CD4-positive, CD25-positive, alpha-beta regulatory T cell (primary cell): Measurements from ENCODE around the gene FAM180B. TPM values are rescaled to one million over a fixed set of nuclear protein-coding genes. Genes with fewer than 3 reads are reported as not detected.
A peak's percentile ranks its signal among the peaks of the same experiment; 100 is the strongest.
"Not testable (repeated sequence)": the region's sequence is repeated elsewhere in the genome, so short reads cannot be mapped to it uniquely, and the experiment has no call there.

Experiments used
- ATAC-seq, 2 donors: fragments of 150-1000 bp; cut with Tn5 transposase; one replicate each; pipeline ENCODE4 v1.10.0; 2021; ENCODE audit warnings: low read depth in 2 of 2, moderate number of reproducible peaks in 2 of 2, moderate library complexity in 1 of 2
- DNase-seq, 3 donors: peaks; one replicate each; pipeline versions ENCODE4 v3.0.0 to v3.0.0-alpha.2; 2012 to 2022; ENCODE audit warnings: mixed read lengths in 1 of 3
- H3K27ac ChIP-seq: one replicate; pipeline ENCODE4 v1.7.0; 2013; ENCODE audit warnings: mild to moderate bottlenecking, low read length; ENCODE audit not compliant: insufficient read depth, poor library complexity, severe bottlenecking
- H3K27me3 ChIP-seq: one replicate; pipeline ENCODE4 v1.7.0; 2013; ENCODE audit warnings: low read length; ENCODE audit not compliant: control insufficient read depth, insufficient read depth
- H3K36me3 ChIP-seq: one replicate; pipeline ENCODE4 v1.7.0; 2013; ENCODE audit warnings: mild to moderate bottlenecking, low read length, moderate library complexity; ENCODE audit not compliant: control insufficient read depth, insufficient read depth
- H3K4me1 ChIP-seq: 2 replicates; pipeline ENCODE4 v1.7.0; 2013; ENCODE audit warnings: mild to moderate bottlenecking, low read length; ENCODE audit not compliant: insufficient read depth, control insufficient read depth, poor library complexity, severe bottlenecking
- H3K4me3 ChIP-seq: one replicate; pipeline ENCODE4 v1.7.0; 2013; ENCODE audit warnings: low read depth, mild to moderate bottlenecking, low read length, moderate library complexity
- H3K9me3 ChIP-seq, 2 experiments: 1 replicate in 1 of 2; 2 replicates in 1 of 2; pipeline ENCODE4 v1.7.0; 2013; ENCODE audit warnings: low read length in 2 of 2, mild to moderate bottlenecking in 1 of 2, moderate library complexity in 1 of 2; ENCODE audit not compliant: control insufficient read depth in 2 of 2
- H3K27ac Mint-ChIP-seq, 3 donors: one replicate each; pipeline ENCODE4 v1.8.0; 2020 to 2022; ENCODE audit warnings: mild to moderate bottlenecking in 3 of 3, mixed read lengths in 3 of 3, moderate library complexity in 2 of 3
- H3K27me3 Mint-ChIP-seq: one replicate; pipeline ENCODE4 v1.8.0; 2022; ENCODE audit warnings: mild to moderate bottlenecking, mixed read lengths
- H3K36me3 Mint-ChIP-seq: one replicate; pipeline ENCODE4 v1.8.0; 2020; ENCODE audit warnings: mixed read lengths
- H3K4me1 Mint-ChIP-seq, 4 donors: one replicate each; pipeline ENCODE4 v1.8.0; 2020 to 2022; ENCODE audit warnings: mixed read lengths in 4 of 4, mild to moderate bottlenecking in 1 of 4
- H3K4me3 Mint-ChIP-seq, 4 donors: one replicate each; pipeline ENCODE4 v1.8.0; 2020 to 2022; ENCODE audit warnings: mild to moderate bottlenecking in 4 of 4, mixed read lengths in 4 of 4, moderate library complexity in 3 of 4
- H3K9me3 Mint-ChIP-seq, 7 donors: one replicate each; pipeline ENCODE4 v1.8.0; 2020 to 2022; ENCODE audit warnings: mixed read lengths in 7 of 7, mild to moderate bottlenecking in 3 of 7, moderate library complexity in 2 of 7
- polyA plus RNA-seq, 4 donors: library from polyadenylated mRNA; unstranded; fragments of 300-500 nt; fragmentation: Illumina TruSeq; gene quantifications; one replicate each; pipeline ENCODE4 v1.2.3, GENCODE V29; 2021
- total RNA-seq: library from RNA; stranded (reverse); gene quantifications from one replicate; pipeline ENCODE4 v1.2.3, GENCODE V29; 2022

Gene FAM180B
- total and polyA plus RNA-seq, 5 donors from 2014 or later = 0.27 TPM; not detected in 4

DNA sequence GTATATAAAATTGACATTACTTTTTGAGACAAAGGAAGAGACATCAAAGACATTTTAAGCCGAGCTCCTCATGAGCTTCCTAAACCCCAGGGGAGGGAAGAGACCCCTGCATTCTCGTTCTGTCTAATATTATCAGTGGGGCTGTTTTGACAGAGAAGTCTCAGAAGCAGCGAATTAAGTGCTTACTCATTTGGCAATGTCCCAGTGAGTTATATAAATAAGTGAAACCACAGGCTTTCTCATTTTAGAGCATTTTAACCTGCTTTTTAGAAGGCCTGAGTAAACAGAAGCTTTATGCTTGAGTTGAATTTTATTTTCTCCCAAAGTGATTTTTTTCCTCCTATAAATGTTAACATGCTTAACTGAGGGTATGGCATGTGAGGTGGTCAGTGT is 30.9 kb downstream of the FAM180B start:
- H3K4me1 ChIP-seq = no peaks in the 10 kb centered on the region
- Mint-ChIP-seq H3K27ac (no peak overlapping the region), H3K4me3 (no peak overlapping the region), H3K27me3 (no peaks in the 10 kb centered on the region), H3K4me1 (peaks cover 0 to 5% (median 0%) of the 10 kb centered on the region in 4 donors), H3K9me3 (no peaks in the 10 kb centered on the region), H3K36me3 (peaks cover 14% of the 10 kb centered on the region)
- H3K27ac ChIP-seq = no peak overlapping the region
- H3K27me3 ChIP-seq = no peaks in the 10 kb centered on the region
- ATAC-seq (no peak), DNase-seq (no peak)
- H3K36me3 ChIP-seq = peaks cover 38% of the 10 kb centered on the region
- no peaks in the 10 kb centered on the region for H3K9me3 ChIP-seq
- H3K4me3 ChIP-seq = no peak overlapping the region

DNA sequence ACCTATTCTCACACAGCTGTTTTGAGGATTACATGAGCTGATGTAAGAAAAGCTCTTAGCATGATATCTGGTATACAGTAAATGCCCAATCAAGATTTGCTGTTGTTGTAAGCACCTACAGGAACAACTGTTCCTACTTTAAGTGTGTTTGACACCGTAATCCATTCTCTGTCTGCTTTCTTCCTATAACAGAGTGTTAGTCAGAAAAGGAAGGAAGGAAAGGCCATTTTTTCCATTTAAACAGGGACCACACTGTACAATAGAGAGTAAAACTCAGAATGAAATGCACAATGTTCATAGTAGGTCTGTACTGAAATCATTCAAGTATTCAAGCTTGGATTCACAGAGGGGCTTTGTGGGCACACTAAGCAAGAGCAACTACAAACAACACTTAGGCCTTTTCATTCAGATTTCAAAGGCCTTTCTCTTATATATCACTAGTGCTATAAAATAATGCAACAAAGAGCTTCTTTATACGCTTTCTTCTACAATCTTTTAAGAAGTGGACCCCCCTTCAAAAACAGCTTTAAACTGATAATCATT is 34.4 kb downstream of the FAM180B start:
- H3K27ac Mint-ChIP-seq = peak overlapping the region in 1 of 3 donors; percentile 33
- H3K4me3 Mint-ChIP-seq = no peak overlapping the region
- H3K9me3 Mint-ChIP-seq = no peaks in the 10 kb centered on the region
- H3K4me1 Mint-ChIP-seq = peaks cover 0 to 5% (median 0%) of the 10 kb centered on the region in 4 donors
- Histone ChIP-seq H3K27me3 (no peaks in the 10 kb centered on the region), H3K4me1 (no peaks in the 10 kb centered on the region), H3K4me3 (no peak overlapping the region), H3K9me3 (no peaks in the 10 kb centered on the region), H3K27ac (no peak overlapping the region), H3K36me3 (peaks cover 64% of the 10 kb centered on the region)
- DNase-seq = no peak
- no peaks in the 10 kb centered on the region for H3K27me3 Mint-ChIP-seq
- peaks cover 19% of the 10 kb centered on the region for H3K36me3 Mint-ChIP-seq
- ATAC-seq = no peak

DNA sequence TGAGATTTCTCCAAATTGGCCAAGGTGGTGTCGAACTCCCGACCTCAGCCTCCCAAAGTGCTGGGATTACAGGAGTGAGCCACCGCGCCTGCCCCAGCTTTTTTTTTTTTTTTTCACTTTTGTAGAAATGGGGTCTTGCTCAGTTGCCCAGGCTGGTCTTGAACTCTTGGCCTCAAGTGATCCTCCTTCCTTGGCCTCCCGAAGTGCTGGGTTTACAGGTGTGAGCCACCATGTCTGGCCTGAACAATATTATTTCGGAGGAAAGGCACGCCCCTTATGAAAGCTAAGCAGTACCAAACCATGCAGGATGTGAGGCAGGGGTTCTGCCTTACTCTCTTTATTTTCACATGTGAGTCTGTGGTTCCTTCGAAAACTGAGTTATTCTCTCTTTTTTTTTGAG is 39.8 kb downstream of the FAM180B start:
- peaks cover 0 to 4% (median 0%) of the 10 kb centered on the region in 4 donors for H3K4me1 Mint-ChIP-seq
- H3K27me3 ChIP-seq = no peaks in the 10 kb centered on the region
- no peaks in the 10 kb centered on the region for H3K9me3 ChIP-seq
- no peak overlapping the region for H3K27ac ChIP-seq
- H3K36me3 ChIP-seq = peaks cover 79% of the 10 kb centered on the region
- H3K4me1 ChIP-seq = no peaks in the 10 kb centered on the region
- no peaks in the 10 kb centered on the region for H3K27me3 Mint-ChIP-seq
- H3K9me3 Mint-ChIP-seq = no peaks in the 10 kb centered on the region
- H3K4me3 ChIP-seq = no peak overlapping the region
- no peak for DNase-seq
- no peak for ATAC-seq
- H3K36me3 Mint-ChIP-seq = peaks cover 35% of the 10 kb centered on the region
- H3K27ac Mint-ChIP-seq = no peak overlapping the region
- H3K4me3 Mint-ChIP-seq = no peak overlapping the region

DNA sequence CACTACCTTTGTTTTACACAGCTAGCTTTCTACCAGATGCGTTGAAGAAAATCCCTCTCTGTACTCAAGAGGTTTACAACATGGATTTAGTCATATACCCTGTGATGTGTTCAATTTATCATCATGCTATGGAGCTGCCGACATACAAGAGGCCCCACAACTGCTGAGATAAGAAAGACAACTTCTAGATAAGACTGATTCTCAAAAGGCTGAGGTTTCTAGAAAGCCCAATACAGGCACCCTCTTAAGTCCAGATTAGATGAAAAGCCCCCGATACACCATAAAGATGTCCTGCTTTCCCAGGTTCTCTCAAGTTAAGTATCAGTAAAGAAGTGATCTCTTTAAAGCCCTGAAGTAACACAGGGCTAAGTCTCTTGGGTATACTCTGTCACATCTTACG is 41.5 kb downstream of the FAM180B start:
- DNase-seq (no peak), ATAC-seq (no peak)
- no peak overlapping the region for H3K4me3 ChIP-seq
- Mint-ChIP-seq H3K27me3 (no peaks in the 10 kb centered on the region), H3K4me1 (peaks cover 0 to 4% (median 0%) of the 10 kb centered on the region in 4 donors), H3K27ac (no peak overlapping the region), H3K4me3 (no peak overlapping the region), H3K36me3 (peaks cover 37% of the 10 kb centered on the region), H3K9me3 (no peaks in the 10 kb centered on the region)
- no peak overlapping the region for H3K27ac ChIP-seq
- H3K36me3 ChIP-seq = peaks cover 71% of the 10 kb centered on the region
- H3K4me1 ChIP-seq = no peaks in the 10 kb centered on the region
- no peaks in the 10 kb centered on the region for H3K27me3 ChIP-seq
- H3K9me3 ChIP-seq = no peaks in the 10 kb centered on the region

DNA sequence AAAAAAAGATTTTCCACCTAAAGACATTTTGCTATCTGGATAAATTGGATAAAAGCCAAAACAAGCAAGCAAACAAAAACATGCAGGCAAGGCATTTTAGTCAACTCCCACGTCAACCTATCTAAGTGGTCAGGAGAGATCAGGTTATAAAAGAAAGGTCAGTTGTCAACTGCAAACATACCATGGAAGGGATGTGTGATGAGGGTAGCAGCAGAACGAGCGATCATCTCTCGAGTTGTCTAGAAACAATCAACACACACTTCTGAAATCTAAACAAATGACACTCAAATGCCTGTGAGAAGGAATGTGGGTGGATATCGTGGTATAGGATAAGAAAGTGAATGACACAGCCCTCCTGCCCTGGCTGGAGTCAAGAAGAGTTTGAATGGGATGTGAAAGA is 45.0 kb downstream of the FAM180B start:
- Histone ChIP-seq H3K36me3 (peaks cover 61% of the 10 kb centered on the region), H3K27ac (no peak overlapping the region), H3K27me3 (no peaks in the 10 kb centered on the region), H3K4me3 (no peak overlapping the region), H3K9me3 (no peaks in the 10 kb centered on the region), H3K4me1 (no peaks in the 10 kb centered on the region)
- Mint-ChIP-seq H3K4me1 (peaks cover 0 to 4% (median 0%) of the 10 kb centered on the region in 4 donors), H3K27ac (no peak overlapping the region), H3K36me3 (peaks cover 46% of the 10 kb centered on the region), H3K4me3 (no peak overlapping the region), H3K9me3 (no peaks in the 10 kb centered on the region), H3K27me3 (no peaks in the 10 kb centered on the region)
- ATAC-seq = no peak
- DNase-seq = no peak

DNA sequence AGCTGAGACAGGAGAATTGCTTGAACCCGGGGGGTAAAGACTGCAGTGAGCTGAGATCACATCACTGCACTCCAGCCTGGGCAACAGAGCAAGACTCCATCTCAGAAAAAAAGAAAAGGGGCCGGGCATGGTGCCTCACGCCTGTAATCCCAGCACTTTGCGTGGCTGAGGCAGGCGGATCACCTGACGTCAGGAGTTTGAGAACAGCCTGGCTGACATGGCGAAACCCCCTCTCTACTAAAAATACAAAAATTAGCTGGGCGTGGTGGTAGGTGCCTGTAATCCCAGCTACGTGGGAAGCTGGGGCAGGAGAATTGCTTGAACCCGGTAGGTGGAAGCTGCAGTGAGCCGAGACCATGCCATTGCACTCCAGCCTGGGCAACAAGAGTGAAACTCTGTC is 49.9 kb downstream of the FAM180B start:
- H3K9me3 ChIP-seq, H3K9me3 Mint-ChIP-seq, H3K27ac Mint-ChIP-seq, H3K27ac ChIP-seq, H3K4me1 ChIP-seq, ATAC-seq, H3K4me3 Mint-ChIP-seq, H3K27me3 ChIP-seq, DNase-seq, H3K4me3 ChIP-seq, H3K27me3 Mint-ChIP-seq: not testable (repeated sequence)
- peaks cover 40% of the 10 kb centered on the region for H3K36me3 ChIP-seq
- H3K4me1 Mint-ChIP-seq = peaks cover 5 to 20% (median 16%) of the 10 kb centered on the region in 4 donors
- peaks cover 37% of the 10 kb centered on the region for H3K36me3 Mint-ChIP-seq

Other genes with a start within 250 kb of the FAM180B start
- not detected for gene MYBPC3, start 234.0 kb upstream of the FAM180B start, total RNA-seq
- gene MYBPC3, start 234.0 kb upstream of the FAM180B start, polyA plus RNA-seq = not detected
- 0.57 TPM for gene SPI1, start 208.1 kb upstream of the FAM180B start, total RNA-seq
- under 1 TPM in 2 of 4 donors, not detected in 2; 0.13 to 0.41 TPM for gene SPI1, start 208.1 kb upstream of the FAM180B start, polyA plus RNA-seq
- 30.4 TPM for gene SLC39A13, start 178.1 kb upstream of the FAM180B start, total RNA-seq
- gene SLC39A13, start 178.1 kb upstream of the FAM180B start, polyA plus RNA-seq = 10 to 100 TPM; 21.9 to 32.8 (median 23.3) TPM
- gene PSMC3, start 160.2 kb upstream of the FAM180B start, total RNA-seq = 58.9 TPM
- gene PSMC3, start 160.2 kb upstream of the FAM180B start, polyA plus RNA-seq = 100 to 1,000 TPM; 102 to 153 (median 120) TPM
- gene RAPSN, start 137.5 kb upstream of the FAM180B start, total RNA-seq = 1.7 TPM
- gene RAPSN, start 137.5 kb upstream of the FAM180B start, polyA plus RNA-seq = not detected
- gene CELF1, start 33.5 kb upstream of the FAM180B start, total RNA-seq = 124 TPM
- gene CELF1, start 33.5 kb upstream of the FAM180B start, polyA plus RNA-seq = 10 to 100 TPM; 30.8 to 61.2 (median 47.9) TPM
- gene PTPMT1, start 21.1 kb upstream of the FAM180B start, total RNA-seq = 19.5 TPM
- 10 to 100 TPM; 50.7 to 86.1 (median 76.1) TPM for gene PTPMT1, start 21.1 kb upstream of the FAM180B start, polyA plus RNA-seq
- 23.7 TPM for gene KBTBD4, start 7.7 kb upstream of the FAM180B start, total RNA-seq
- 10 to 100 TPM; 48.7 to 54.4 (median 50.9) TPM for gene KBTBD4, start 7.7 kb upstream of the FAM180B start, polyA plus RNA-seq
- 70.6 TPM for gene NDUFS3, start 7.6 kb upstream of the FAM180B start, total RNA-seq
- gene NDUFS3, start 7.6 kb upstream of the FAM180B start, polyA plus RNA-seq = 100 to 1,000 TPM; 112 to 129 (median 121) TPM
- 1.3 TPM for gene C1QTNF4, start 7.7 kb downstream of the FAM180B start, total RNA-seq
- gene C1QTNF4, start 7.7 kb downstream of the FAM180B start, polyA plus RNA-seq = under 1 TPM in 1 of 4 donors, not detected in 3; 0.16 TPM
- 21.5 TPM for gene MTCH2, start 55.9 kb downstream of the FAM180B start, total RNA-seq
- gene MTCH2, start 55.9 kb downstream of the FAM180B start, polyA plus RNA-seq = 10 to 100 TPM; 50.2 to 95.9 (median 65.8) TPM
- 11.0 TPM for gene AGBL2, start 128.7 kb downstream of the FAM180B start, total RNA-seq
- 1 to 10 TPM in 1 of 4 donors, under 1 TPM in 3; 0.72 to 1.3 (median 0.91) TPM for gene AGBL2, start 128.7 kb downstream of the FAM180B start, polyA plus RNA-seq
- 282 TPM for gene FNBP4, start 180.7 kb downstream of the FAM180B start, total RNA-seq
- gene FNBP4, start 180.7 kb downstream of the FAM180B start, polyA plus RNA-seq = 10 to 100 TPM; 27.7 to 43.9 (median 35.6) TPM